Mammary epithelial cell (primary cell): ENCODE measurements around the gene CRIM1.

Experiments used
- CTCF ChIP-seq, 2 donors: IDR thresholded peaks in 1 of 2; conservative IDR thresholded peaks in 1 of 2; 2 replicates each; pipeline ENCODE4 v1.5.1; 2011 to 2012; ENCODE audit warnings: inconsistent platforms in 2 of 2, low read length in 2 of 2, mild to moderate bottlenecking in 2 of 2, control low read depth in 1 of 2, low read depth in 1 of 2; ENCODE audit not compliant: insufficient read depth in 1 of 2; ENCODE audit errors: extremely low read depth in 1 of 2
- EZH2 ChIP-seq: IDR thresholded peaks from 2 replicates; pipeline ENCODE4 v1.6.1; 2012; ENCODE audit warnings: low read length, inconsistent platforms, borderline replicate concordance

- TF ChIP-seq CTCF (conservative IDR thresholded peaks at IDR 0.05 in 1 of 2, IDR thresholded peaks at IDR 0.05 in 1 of 2; ENCODE audit: extremely low read depth in 1 of 2, insufficient read depth in 1 of 2, low read depth in 1 of 2, low read length in 2 of 2) (no peak), EZH2 (no peak)
Observed at GRCh38 chr2:36411962-36412444, 56.4 kb downstream of the CRIM1 start.
